ENCODE results near the gene LPP.

The LPP gene

GRCh38 chr3:188170461-188171459, 16.8 kb downstream of the LPP start:
- DNase-seq (ENCODE audit: low read depth): peak; percentile 44

GRCh38 chr3:188171682-188172467, 17.9 kb downstream of the LPP start:
- no peak for DNase-seq (ENCODE audit: low read depth)

- no peak for DNase-seq (ENCODE audit: low read depth)
Measured at GRCh38 chr3:188174317-188175044, 20.5 kb downstream of the LPP start.

GRCh38 chr3:188176476-188176875, 22.5 kb downstream of the LPP start:
- DNase-seq (ENCODE audit: low read depth): no peak

GRCh38 chr3:188176884-188177283, 22.9 kb downstream of the LPP start:
- DNase-seq (ENCODE audit: low read depth): no peak

GRCh38 chr3:188177721-188178120, 23.8 kb downstream of the LPP start:
- no peak for DNase-seq (ENCODE audit: low read depth)

GRCh38 chr3:188178293-188178936, 24.5 kb downstream of the LPP start:
- no peak for DNase-seq (ENCODE audit: low read depth)

GRCh38 chr3:188179006-188179966, 25.3 kb downstream of the LPP start:
- DNase-seq (ENCODE audit: low read depth): no peak

- DNase-seq (ENCODE audit: low read depth): no peak
Measured at GRCh38 chr3:188180114-188180513, 26.2 kb downstream of the LPP start.

- DNase-seq (ENCODE audit: low read depth): no peak
Measured at GRCh38 chr3:188183452-188183851, 29.5 kb downstream of the LPP start.

- DNase-seq (ENCODE audit: low read depth): no peak
Measured at GRCh38 chr3:188184160-188184559, 30.2 kb downstream of the LPP start.

- DNase-seq (ENCODE audit: low read depth): no peak
Measured at GRCh38 chr3:188184649-188185048, 30.7 kb downstream of the LPP start.

- no peak for DNase-seq (ENCODE audit: low read depth)
Measured at GRCh38 chr3:188185717-188186251, 31.8 kb downstream of the LPP start.

GRCh38 chr3:188187053-188187452, 33.1 kb downstream of the LPP start:
- no peak for DNase-seq (ENCODE audit: low read depth)

GRCh38 chr3:188188911-188189310, 35.0 kb downstream of the LPP start:
- DNase-seq (ENCODE audit: low read depth): no peak

- DNase-seq (ENCODE audit: low read depth): no peak
Measured at GRCh38 chr3:188191460-188191859, 37.5 kb downstream of the LPP start.

- DNase-seq (ENCODE audit: low read depth): no peak
Measured at GRCh38 chr3:188192034-188192433, 38.1 kb downstream of the LPP start.

GRCh38 chr3:188194332-188194731, 40.4 kb downstream of the LPP start:
- no peak for DNase-seq (ENCODE audit: low read depth)

- no peak for DNase-seq (ENCODE audit: low read depth)
Measured at GRCh38 chr3:188196232-188196990, 42.5 kb downstream of the LPP start.

Measured in activated T-cell treated with anti-CD3 and anti-CD28 coated beads for 24 hours (primary cell).